HG03558 (cell line): ENCODE measurements around the gene KAT6B.

ENCODE experiments used
- ATAC-seq: cut with Tn5 transposase; IDR thresholded peaks from one replicate; pipeline ENCODE4 v1.9.1; 2021; ENCODE audit warnings: moderate number of reproducible peaks; ENCODE audit not compliant: unreplicated experiment; ENCODE audit errors: extremely low read depth

KAT6B gene

DNA sequence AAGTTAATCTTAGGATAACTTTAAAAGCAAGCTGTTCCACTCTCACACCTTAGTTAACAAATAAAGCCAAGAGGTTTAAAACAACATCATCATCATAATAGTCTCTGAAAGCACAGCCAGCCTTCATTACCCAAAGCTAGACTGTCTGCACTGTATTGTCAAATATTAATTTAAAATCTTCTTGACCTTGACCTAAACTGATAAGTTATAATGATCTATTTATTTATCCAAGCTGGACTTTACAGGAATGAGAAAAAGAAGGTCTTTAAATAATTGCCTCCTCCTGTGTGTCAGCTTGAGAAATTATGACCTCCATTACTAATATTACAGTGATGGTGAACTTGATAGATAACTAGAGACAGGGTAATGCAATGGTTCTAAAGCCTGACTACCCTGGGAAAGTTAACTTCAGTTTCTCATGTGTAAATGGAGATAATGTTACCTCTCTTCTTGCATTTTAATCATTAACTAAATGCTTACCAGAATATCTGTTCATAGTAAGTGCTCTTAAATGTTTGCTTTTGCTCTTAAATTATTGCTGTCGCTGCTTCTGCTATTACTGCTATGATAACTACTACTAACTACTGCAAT lies 111.0 kb downstream of the KAT6B start:
- no peak for ATAC-seq

DNA sequence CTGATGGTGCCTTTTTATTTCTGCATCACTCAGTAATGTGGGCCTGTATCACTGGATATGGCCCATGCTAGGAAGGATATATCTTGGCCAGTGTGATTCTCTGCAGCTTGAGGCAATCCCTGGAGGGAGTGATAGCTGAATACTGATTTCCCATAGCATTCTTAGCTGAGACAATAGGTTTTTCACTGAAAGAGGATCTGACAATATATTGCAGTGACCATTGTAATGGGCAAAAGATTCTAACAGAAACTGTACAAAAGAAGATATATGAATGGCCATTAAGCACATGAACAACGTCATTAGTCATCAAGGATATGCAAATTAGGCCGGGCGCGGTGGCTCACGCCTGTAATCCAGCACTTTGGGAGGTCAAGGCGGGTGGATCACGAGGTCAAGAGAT lies 117.8 kb downstream of the KAT6B start:
- no peak for ATAC-seq

GRCh38 chr10:74947781-74948401 lies 121.5 kb downstream of the KAT6B start:
- ATAC-seq = no peak

DNA sequence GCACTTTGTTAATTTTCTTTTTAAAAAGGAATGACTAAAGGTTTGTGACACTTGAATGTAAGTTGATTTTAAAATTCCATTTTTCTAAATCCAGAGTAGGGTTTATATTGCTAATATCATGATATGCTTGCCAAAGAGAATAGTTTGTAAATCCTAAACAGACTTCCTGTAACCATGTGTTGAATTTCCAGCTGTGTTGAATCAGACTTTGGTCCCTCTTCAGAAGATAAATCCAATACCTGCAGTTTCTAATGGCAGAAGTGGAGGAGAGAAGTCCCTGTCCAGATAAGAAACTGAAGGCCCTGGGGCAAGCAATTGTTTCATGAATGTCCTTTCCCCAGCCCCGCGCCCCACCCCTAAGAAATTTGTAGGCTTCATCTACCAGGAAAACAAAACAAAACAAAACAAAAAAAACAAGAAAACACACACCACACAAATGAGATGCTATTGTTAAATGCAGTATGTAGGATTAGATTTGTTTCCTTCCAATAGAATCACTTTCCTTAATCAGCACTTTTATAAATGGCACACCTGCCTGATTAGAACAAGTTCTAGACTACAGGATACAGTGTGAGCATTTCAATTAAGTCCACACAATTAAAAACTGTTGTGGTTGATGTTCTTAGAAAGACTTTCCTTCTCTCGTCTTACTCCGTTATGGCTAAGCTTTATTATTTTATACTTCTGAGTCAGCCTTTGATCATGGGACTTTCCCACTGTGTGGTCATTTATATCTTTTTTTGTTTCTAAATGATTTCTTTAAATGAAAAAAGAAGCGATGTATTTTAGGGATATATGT lies 122.8 kb downstream of the KAT6B start:
- no peak for ATAC-seq

DNA sequence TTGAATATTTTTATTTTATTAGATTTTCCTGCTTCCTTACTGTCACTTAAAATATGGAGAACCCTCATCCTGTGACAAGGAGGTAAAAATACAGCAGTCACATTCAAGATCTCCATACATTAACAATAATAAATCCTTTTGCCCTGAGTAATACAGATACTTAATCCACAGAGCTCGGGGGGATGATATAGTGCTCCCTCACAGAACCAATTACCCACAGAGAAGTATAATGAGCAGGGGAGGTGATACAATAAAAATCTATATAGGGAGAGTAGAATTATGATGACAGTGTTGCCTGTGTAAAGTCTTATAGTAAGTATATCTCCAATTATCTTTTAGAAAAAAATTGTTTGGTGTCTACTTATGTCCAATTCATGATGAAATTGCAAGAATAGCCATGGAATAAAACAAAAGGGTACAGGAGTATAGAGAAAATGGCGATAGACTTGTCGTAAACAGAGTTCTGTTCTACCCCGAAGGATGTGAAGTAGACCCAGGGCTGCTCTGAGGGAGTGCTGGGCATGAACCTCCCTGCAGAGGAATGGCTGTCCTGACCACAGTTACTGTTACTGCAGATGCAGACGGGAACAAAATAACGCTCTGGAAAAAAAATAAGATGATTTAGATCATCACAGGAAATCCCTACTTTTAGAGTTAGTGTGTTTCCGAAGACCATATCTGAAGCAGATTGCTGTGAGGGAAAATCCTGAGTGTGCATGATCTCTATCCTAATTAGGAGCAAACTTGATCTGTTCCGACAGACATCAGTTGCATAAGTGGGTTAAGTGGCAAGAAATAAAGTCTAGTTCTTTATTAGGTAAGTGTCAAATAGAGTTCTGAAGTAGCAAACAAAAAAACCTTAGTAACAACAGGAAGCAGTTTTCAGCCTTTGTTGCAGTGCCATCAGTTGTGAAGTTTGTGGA lies 123.7 kb downstream of the KAT6B start:
- no peak for ATAC-seq

DNA sequence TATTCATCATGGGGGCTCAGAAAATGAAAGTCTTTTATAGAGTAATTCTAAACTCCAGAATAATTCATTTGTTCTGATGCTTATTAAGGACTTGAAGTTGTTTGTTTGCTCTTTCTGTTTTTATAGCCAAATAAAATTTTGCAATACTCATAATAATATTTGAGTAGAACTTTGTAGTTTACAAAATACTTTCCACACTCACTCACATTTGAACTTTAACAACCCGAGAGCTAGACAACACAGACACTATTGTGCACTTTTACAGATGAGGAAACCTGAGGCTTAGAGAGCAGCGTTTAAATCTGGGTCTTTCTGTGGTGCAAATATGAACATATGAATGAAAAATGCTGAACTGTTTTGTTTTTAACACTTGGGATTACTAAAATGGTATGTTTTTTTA lies 126.8 kb downstream of the KAT6B start:
- no peak for ATAC-seq

DNA sequence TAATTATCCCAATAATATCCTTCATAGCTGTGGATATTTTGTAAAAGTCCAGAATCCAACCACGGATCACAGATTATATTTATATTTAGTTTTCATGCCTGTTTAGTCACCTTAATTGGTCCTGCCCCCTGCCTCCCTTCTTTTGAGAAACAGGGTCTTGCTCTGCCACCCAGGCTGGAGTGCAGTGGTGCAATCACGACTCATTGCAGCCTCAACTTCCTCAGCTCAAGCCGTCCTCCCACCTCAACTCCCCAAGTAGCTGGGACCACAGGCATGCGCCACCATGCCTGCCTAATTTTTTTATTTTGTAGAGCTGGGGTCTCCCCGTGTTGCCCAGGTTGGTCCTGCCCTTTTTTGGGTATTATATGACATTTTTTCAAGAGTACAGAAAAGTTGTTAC lies 129.4 kb downstream of the KAT6B start:
- no peak for ATAC-seq

DNA sequence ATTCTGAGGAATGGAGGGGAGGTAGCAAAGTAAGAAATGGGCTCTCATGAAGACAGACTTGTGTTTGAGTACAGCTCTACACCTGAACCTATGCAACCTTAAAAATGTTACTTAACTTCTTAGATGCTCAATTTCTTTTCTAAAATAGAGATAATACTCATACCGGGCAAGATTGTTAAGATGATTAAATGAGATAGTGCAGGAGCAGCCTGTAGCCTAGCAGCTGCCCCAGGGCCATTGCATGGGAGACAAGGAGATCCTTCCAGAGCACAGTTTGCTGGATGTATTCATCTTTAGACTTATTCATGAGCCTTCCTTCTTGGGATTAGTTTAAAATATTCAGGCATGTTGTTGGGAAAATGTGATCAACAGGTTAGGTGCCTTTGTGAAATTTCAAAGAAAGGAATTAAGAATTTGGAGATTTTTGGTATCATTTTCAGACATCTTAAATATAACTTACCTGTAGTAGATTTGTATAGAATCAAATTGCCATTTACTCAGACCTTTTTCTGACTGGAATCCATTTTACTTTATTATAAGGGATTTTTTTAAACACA lies 130.2 kb downstream of the KAT6B start:
- ATAC-seq = no peak

DNA sequence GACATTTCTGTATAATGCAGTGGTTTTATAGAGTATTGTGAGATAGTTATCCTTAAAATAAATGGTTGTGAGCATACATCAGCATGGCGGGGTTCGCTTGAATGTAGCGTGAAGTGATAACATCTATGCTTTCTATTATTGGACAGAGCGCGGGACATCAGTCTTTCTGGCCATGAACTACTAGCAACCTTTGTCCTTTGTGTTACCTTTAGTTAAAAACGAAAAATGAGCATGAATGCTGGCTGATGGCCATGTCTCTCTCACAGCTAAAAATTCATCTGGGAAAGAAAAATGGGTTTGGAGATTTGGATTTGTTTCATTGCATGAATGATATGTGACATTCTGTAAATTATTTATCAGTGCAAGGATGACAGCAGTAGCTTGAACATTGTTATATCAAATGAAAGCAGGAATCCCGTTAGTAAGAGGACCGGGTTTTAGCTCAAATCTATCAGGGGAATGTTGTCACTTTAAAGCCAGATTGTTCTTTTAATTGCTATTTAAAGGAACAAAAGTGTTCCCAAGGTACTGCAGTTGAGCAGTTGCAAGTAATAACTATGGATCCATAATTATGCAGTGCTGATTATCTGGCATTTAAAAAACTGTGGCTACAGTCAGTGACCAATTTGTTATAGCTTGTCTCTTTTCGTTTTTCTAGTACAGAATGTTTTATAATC lies 131.0 kb downstream of the KAT6B start:
- ATAC-seq = no peak

- no peak for ATAC-seq
Measured at GRCh38 chr10:74958316-74958715, 131.9 kb downstream of the KAT6B start.

- ATAC-seq = no peak
Measured at GRCh38 chr10:74960670-74961069, 134.3 kb downstream of the KAT6B start.

DNA sequence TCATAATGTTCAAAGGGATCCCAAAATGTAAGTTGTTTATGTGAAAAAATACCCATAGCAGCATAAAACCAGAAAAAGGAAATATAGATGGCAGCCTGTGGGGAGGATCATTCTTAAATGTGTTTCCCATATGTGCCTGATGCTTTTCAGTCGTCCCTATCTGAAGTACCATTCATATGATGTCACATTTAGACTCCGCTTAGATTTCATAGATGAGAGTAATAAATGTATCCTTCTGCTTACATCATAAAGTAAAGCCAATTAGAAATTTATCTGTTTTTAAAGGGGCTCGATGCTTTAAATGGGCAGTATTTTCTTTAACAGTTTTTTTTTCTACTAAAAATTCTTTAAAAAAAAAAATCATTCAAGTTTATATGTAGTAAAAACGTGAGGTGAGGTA lies 136.1 kb downstream of the KAT6B start:
- no peak for ATAC-seq

- no peak for ATAC-seq
Measured at GRCh38 chr10:74963549-74963948, 137.1 kb downstream of the KAT6B start.

DNA sequence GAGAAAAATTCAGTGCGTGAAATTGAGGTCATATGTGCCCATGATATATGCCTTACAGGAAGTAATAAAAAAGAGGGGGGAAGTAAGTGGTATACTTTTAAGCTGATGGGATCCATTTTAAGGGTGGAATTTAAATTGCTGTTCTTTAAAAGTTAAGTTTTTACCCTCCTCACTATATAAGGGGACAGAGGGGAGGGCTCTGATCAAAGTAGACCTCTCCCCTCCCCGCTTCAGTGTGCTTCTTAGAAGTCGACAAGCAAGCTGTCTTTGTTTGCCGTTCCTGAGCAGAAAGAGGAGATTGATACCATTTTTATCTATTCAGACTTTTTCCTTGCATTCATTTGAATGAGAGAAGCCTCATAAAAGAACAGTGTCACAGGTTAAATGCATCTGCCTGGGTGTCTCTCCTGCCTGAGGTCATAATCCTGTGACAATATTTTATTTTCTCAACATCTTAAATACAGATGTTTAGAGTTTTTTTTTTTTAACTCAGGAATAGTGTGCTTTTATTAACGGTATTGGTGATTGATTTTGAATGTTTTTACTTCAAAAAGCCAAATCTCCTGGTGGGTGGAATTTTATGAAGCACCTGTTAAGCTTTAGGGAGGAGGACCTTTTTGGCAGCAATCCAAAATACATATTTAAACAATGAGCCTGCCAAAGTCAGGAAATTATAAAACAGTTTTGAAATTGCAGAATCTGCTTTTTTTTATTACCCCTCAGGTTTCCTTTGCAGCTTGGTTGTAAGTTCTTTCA lies 141.7 kb downstream of the KAT6B start:
- no peak for ATAC-seq

DNA sequence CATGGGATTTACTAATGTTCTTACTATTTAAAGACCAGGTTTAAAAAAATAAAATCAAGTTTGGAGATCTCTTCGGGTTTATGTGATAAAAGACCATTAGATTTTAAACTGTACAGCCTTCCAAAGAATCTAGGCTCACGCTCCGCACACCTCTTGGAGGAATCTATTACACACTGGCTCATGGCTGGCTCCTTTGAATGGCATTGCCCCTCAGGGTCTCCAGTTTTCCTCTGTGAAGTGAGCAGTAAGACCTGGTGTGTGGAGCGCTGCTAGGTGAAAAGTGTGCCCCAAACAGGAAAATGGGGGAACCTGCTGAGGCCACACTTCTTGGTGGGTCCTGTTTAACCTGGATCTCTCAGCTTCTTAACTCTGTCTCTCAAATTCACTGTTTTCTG lies 142.3 kb downstream of the KAT6B start:
- ATAC-seq = no peak

DNA sequence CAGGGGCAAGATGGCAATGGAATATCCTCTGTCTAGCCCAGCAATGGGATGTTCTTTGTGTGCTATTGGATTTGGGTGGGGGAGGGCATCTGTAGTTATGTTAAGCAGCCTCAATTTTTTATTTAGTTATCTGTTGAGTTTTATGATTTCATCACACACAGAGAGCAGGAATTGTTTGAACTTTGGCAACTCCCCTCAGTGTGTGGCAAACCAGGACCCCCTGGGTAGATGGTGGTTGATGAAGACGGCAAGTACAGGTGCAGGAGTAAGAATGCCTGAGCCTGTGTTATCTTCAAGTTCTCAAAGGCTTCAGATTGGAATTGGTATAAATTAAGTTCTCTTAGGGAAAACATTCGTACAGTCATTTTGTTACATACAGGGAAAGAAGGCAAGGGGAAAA lies 142.7 kb downstream of the KAT6B start:
- ATAC-seq = no peak

DNA sequence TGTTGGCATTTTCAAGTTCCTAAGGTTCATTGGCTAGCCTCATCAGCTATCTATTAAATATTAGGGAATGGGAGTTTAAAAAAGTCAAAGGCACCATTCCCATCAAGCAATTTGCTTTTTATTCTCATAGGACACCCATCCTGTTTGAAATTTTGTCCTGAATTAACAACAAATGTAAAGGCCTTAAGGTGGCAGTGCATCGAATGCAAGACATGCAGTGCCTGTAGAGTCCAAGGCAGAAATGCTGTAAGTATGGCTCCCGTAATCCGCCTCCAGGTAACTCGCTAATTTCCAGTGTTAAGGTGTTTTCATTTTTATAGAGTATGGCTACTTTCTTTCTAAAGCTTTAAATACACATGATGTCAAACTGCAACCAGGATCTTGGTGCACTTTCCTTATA lies 143.1 kb downstream of the KAT6B start:
- no peak for ATAC-seq

GRCh38 chr10:74973741-74974392 lies 147.5 kb downstream of the KAT6B start:
- no peak for ATAC-seq

- no peak for ATAC-seq
Measured at GRCh38 chr10:74975758-74976157, 149.4 kb downstream of the KAT6B start.
